Ramos (cell line): Measurements from ENCODE around the gene HVCN1.
"Not testable (repeated sequence)": the region's sequence is repeated elsewhere in the genome, so short reads cannot be mapped to it uniquely, and the experiment has no call there.

ENCODE experiments used
- in situ Hi-C: fragments of 300-500 bp; cut with MboI; formaldehyde crosslinking; loops from one replicate; pipeline ENCODE4 v1.14.3; 2022; ENCODE audit warnings: low sequenced_read_pairs; ENCODE audit not compliant: unreplicated experiment

HVCN1 gene, protein sequence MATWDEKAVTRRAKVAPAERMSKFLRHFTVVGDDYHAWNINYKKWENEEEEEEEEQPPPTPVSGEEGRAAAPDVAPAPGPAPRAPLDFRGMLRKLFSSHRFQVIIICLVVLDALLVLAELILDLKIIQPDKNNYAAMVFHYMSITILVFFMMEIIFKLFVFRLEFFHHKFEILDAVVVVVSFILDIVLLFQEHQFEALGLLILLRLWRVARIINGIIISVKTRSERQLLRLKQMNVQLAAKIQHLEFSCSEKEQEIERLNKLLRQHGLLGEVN

DNA sequence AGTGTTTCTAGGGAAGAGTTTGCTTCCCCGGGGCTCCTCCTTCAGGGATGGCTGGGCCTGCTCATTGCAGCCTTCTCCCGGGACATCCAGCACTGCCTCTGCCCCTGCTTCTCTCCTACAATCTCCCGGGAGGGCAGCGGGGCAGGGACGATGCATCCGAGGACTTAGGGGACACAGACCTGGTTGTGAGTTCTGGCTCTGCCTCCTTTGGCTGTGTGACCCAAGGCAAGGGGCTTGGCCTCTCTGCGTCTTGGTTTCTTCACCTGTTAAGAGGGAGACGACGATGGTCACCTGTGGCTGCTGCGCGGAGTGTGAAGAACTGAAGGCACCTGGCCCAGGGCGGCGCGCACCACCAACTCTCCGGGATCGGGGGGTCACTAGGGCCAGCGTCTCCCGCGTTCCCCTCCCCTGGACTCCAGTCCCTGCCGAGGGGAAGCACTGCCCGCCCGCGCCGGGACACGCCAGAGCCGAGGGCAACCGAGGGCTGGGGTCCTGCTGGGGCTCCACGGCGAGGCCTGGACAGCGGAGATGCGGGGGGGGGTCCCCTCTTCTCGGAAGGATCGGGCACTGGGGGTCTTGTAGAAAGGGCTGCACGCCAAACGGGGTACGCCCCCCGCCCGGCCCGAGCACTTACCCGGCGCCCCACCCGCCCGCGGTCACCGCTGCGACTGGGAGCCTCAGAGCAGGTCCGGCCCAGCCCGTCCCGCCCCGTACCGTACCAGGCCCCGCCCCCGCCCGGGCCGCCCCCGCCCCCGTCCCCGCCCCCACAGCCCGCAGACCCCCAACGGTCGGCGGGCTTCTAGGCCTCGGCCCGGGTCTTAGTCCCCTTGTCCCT is at the start of gene HVCN1:
TSS of gene HVCN1 (minus strand) at position 670 of the 835 bp plus-strand sequence. CDS start 5,870 bp downstream, outside the sequence.
- in situ Hi-C loops: loop anchor here (5.0 kb wide), 1 partner anchor 66 kb away; no protein-coding TSS in a partner anchor

DNA sequence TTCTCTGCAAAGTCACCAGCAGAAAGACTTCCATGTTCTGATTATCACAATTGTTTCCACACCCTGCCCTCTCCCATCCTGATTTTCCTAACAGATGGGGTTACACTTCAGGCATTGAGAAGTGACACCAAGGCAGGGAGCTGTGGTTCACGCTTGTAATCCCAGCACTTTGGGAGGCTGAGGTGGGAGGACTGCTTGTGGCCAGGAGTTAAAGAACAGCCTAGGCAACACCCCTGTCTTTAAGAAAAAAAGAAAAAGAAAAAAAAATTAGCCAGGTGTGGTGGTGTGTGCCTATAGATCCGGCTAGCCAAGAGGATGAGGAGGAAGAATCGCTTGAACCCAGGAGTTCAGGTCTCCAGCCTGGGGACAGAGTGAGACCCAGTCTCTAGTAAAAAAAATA is 48.6 kb upstream of the HVCN1 start:
- in situ Hi-C loops: no loop called here

GRCh38 chr12:110737016-110737415 is 48.1 kb upstream of the HVCN1 start:
- in situ Hi-C loops: not testable (repeated sequence)

DNA sequence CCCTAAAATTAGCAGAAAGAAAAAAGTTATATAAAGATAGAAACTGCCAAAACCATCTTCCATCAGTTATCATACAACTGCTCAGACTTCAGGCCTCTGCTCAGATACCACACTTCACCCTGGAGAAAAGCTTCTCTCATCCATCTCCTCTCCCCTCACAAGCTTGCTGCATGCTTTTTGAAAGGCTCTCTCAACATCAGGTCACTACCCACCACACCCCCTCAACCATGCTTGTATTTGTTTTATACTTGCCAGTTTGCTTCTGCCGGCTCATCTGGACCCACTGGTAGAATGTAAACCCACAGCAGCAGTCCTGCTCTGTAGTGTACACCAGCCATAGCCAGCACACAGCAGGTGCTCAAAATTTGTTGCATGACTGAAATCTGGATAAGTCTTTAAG is 45.0 kb upstream of the HVCN1 start:
- in situ Hi-C loops: no loop called here

DNA sequence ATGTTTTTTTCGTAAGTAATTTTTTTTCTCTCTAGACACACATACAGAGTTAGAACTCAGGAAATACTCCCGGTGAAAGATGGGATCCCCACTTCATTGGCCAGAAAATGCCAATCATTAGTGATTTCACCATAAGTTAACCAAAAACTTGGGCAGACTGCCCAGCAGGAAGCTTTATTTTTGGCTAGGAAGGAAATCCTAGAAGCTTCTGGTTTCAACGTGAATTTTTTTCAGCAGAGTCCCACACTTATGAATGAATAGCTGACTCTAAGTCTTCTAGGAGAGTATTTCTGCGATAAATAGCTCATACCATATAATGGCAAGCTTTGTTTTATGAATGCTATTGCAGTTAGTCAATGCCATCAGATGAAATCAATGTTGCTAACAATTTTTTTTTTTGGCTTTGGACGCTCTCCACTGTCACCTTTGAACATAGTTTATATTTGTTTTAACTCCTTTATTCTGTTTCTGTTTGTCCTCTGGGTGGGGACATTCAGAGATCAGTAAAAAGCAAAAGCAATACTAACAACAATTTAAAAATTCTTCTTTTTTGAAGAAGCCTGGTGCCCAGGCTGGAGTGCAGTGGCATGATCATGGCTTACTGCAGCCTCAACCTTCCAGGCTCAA is 44.3 kb upstream of the HVCN1 start:
- in situ Hi-C loops: no loop called here

DNA sequence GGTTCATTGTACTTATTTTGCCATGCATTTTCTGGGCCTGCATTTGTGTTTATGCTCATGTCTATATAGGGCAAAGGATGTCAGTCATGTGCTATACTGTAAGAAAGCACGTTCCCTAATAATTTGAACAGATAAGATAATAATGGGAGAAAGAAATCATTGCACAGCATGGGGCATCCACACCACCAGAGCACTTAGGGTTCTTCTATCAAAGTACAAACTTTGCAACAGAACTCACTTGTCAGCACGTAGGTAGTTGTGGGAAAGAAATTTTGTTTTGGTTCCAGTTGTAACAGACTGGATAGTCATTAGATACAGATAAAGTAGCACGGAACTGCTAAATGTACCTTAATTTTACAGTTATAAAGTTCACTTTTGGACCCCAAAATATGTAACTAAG is 43.7 kb upstream of the HVCN1 start:
- in situ Hi-C loops: no loop called here

DNA sequence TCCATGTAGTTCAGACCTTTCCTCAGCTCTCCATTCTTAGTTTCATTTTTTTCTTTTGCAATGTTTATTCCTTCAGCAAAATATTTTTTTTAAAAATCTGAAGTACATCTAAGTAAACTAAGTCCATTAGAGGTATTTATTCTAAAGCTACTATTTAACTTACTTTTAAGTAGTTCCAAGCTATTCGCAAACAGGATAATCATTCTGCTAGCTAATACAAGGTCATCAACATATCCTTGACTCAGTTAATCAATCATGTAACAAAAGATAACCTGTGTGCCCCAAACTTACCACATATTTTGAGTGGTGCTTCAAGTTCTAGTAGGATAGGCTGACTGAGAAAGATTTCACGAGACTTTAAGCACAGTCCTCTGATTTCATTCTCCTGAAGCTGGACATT is 42.6 kb upstream of the HVCN1 start:
- in situ Hi-C loops: no loop called here

- in situ Hi-C loops: no loop called here
Measured at GRCh38 chr12:110728628-110729027, 39.7 kb upstream of the HVCN1 start.

DNA sequence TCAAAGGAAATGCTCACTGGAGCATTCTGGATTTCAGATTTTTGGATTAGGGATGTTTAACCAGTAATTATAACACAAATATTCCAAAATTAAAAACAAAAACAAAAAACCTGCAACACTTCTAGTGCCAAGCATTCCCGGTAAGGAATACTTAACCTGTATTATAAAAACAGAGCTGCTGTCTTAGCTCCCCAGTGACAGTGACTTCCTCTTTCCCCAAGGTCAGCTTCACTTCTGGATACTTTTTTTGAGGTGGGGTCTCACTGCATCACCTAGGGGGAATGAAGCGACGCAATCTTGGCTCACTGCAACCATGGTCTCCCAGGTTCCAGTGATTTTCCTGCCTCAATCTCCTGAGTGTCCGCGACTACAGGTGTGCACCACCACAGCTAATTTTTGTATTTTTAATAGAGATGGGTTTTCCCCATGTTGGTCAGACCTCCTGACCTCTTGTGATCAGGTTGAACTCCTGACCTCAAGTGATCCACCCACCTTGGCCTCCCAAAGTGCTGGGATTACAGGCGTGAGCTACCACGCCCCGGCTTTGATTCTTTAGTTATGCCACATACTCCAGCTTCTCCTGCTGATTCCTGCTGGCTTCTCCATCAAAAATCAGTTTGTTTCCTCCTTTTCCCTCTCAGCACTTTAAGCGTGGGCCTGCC is 37.9 kb upstream of the HVCN1 start:
- in situ Hi-C loops: no loop called here

GRCh38 chr12:110726028-110726427 is 37.1 kb upstream of the HVCN1 start:
- in situ Hi-C loops: no loop called here

GRCh38 chr12:110725267-110725666 is 36.4 kb upstream of the HVCN1 start:
- in situ Hi-C loops: no loop called here

DNA sequence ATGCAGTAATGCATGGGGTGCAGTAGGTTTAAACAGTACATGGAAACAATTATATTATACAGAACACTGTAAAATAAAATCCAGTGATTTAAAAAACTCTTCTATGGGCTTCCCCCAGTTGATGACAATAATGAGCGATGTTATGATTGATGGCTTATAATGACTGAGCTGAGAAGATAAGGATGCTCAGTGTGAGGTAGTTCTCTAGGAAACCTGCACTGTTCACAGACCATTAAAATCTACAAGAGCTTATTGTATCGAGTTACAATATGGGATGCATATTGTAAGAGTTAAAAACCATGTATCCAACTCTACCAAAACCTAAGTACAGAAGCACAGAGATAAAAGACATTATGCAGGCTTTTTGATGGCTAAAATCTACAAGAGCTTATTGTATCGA is 34.0 kb upstream of the HVCN1 start:
- in situ Hi-C loops: not testable (repeated sequence)

DNA sequence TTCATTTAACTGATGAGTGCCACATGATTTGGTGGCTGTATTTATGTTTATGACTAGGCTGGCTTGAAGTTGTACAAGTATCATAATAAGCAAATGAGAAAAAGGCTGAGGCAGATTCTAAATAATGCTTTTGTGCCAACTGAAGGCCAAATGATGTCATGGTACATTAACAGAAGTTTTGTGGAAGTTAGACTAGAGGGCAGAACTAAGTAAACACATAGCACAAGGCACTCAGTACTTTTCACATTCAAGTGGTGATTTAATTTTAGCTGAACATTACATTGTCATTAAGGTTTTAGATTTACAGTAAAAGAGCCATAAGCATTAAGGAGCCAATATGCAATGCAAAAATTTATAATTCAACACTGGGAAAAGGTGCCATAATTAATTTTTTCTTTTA is 32.7 kb upstream of the HVCN1 start:
- in situ Hi-C loops: no loop called here

GRCh38 chr12:110720516-110720915 is 31.6 kb upstream of the HVCN1 start:
- in situ Hi-C loops: no loop called here

DNA sequence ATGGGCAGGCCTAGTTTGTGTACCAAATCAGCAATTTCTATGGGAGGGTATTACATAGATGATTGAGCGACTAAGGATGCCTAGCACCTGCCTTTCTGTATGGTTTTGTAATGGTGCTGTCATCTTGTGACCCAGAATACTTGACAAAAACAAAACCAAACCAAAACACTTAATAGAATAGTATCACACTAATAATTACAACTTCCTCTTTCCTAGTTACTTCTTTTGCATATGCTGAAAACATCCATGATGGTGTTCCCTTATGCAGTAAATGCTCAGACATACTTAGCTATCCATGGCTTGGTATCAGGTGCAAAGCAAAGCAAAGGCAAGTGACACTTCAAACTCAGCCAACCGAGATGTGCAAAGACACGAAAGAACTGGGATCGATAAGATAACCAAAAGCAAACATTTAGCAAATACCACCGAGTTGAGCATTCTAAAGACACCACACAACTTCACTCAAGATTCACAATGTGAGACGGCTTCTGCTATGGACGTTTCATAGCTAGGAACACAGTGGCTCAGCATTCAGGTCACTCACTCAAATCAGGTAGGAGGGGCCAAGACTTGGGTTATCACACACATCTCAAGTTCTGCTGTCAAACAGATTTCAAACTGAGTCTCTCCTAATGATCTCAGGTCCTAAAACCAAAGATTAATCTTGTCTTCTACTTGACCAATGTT is 29.4 kb upstream of the HVCN1 start:
- in situ Hi-C loops: no loop called here

- in situ Hi-C loops: no loop called here
Measured at GRCh38 chr12:110717037-110717436, 28.1 kb upstream of the HVCN1 start.

- in situ Hi-C loops: no loop called here
Measured at GRCh38 chr12:110708917-110709316, 20.0 kb upstream of the HVCN1 start.

DNA sequence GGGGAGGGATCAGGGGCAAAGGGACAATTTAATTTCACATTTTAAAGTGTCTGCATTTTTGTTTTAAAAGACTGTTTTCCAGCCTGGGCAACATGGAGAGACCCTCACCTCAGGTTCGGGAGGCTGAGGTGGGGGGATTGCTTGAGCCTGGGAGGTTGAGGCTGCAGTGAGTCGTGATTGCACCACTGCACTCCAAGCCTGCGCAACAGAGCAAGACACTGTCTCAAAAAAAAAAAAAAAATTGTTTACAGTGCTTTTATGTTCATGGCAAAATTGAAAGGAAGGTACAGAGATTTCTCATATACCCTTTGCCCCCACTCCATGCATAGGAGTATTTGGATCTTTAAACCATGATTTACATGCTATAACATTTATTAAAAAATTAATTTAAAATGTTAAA is 16.4 kb upstream of the HVCN1 start:
- in situ Hi-C loops: no loop called here

- in situ Hi-C loops: loop anchor here (5.0 kb wide), 1 partner anchor 123 kb away; no protein-coding TSS in a partner anchor
Measured at GRCh38 chr12:110704750-110705149, 15.8 kb upstream of the HVCN1 start.

DNA sequence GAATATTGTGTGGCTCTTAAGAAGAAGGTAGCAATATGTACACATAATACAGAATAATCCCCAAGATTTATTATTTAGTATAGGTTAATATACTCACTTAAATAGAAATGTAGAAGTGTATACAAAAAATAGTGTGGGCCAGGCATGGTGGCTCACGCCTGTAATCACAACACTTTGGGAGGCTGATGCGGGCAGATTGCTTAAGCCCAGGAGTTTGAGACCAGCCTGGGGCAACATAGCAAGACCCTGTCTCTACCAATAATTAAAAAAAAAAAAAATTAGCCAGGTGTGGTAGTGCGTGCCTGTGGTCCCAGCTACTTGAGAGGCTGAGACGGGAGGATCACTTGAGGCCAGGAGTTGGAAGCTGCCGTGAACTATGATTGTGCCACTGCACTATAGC is 15.3 kb upstream of the HVCN1 start:
- in situ Hi-C loops: loop anchor here (5.0 kb wide), 1 partner anchor 123 kb away; no protein-coding TSS in a partner anchor
